HG02763 (cell line): ENCODE results near the gene PTPRK.
"Not testable (repeated sequence)": the region's sequence is repeated elsewhere in the genome, so short reads cannot be mapped to it uniquely, and the experiment has no call there.

Experiments
- ATAC-seq: cut with Tn5 transposase; IDR thresholded peaks from one replicate; pipeline ENCODE4 v1.9.1; 2021; ENCODE audit warnings: mild to moderate bottlenecking, moderate library complexity; ENCODE audit not compliant: unreplicated experiment

The PTPRK gene

GRCh38 chr6:128452713-128453112 is 67.7 kb downstream of the PTPRK start:
- ATAC-seq, result no peak

- no peak for ATAC-seq
Observed at GRCh38 chr6:128446497-128446896, 73.9 kb downstream of the PTPRK start.

DNA sequence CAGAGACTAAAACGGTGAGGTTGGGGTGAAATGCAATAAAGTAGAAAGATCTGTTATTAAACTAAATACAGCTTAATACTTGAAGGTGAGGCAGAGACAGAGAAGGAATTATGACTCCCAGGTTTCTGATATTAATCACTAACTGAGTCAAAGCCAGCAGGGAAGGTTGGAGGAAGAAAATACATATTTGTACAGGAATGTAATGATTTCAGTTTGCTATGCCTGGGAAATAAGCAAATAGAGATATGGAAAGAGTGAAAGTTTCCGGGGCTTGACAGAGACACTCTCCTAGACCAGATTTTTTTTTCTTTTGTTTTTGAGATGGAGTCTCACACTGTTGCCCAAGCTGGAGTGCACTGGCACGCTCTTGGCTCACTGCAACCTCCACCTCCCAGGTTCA is 76.8 kb downstream of the PTPRK start:
- no peak for ATAC-seq

DNA sequence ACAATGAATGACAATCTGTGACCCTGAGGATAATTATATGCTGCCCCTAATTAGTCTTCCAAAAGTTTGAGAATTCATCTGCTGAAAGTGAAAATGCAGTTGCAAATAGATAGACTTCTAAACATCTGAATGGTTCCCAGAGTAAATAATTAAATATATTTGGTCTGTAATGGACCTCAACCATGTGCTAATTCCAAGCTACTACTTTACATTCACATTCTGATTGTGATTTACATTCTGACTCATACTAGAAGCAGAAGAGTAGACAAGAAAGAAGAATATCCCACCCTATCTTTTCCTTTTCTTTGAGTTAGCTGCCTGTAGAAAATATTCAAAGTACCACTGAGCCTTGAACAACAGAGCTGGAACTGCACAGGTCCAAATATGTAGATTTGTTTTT is 80.8 kb downstream of the PTPRK start:
- ATAC-seq, result no peak

DNA sequence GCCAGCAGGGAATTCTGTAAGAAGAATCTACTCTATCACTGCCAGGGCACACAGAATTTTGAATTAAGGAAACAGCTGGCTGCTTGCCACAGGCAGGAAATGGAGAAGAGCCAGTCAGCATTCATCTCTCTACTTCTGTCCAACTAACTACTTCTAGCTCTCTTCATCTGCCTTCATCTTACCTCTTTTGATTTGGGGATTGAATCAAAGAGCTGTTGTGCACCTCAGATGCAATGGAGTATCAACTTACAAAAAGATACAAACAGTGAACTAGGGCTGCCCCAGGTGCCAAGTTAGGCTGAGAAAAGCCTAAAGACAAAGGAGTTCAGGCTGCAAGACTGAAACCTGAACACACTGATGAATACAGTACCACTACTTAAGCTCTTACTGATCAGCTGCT is 82.0 kb downstream of the PTPRK start:
- no peak for ATAC-seq

DNA sequence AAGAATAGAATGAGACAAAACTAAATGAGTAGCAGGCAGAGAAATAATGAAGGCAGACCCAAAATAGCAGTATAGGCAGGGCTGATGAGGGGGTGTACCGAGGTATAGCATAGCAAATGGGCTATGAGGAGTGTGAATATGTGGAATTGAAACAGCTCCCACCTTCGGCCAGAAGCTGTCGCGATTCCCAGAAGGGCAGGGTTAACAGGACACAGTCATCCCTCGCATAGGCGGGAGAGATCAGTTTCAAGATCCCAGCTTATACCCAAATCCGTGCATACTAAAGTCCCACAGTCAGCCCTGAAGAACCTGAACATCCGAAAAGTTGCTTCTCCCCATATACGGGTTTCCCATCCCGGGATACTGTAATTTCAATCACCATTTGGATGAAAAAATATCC is 82.7 kb downstream of the PTPRK start:
- ATAC-seq, result no peak

- ATAC-seq, result not testable (repeated sequence)
Observed at GRCh38 chr6:128434752-128435151, 85.6 kb downstream of the PTPRK start.

DNA sequence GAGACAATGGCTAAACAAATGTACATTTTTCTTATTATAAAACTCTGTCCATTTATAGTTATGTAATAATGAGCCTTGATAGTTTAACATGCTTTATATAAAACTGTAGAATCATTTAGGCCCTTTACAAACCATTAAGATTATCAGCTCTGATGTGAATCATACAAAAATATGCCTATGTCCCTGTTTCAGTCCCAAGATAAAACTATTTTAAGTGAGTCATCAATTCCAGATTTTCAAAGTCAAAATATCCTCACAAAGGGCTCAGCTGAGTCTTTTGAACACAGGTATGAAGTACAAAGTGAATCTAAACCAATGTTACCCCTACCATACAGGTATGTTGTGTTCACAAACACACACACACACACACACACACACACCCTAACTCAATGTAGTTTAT is 88.0 kb downstream of the PTPRK start:
- no peak for ATAC-seq

DNA sequence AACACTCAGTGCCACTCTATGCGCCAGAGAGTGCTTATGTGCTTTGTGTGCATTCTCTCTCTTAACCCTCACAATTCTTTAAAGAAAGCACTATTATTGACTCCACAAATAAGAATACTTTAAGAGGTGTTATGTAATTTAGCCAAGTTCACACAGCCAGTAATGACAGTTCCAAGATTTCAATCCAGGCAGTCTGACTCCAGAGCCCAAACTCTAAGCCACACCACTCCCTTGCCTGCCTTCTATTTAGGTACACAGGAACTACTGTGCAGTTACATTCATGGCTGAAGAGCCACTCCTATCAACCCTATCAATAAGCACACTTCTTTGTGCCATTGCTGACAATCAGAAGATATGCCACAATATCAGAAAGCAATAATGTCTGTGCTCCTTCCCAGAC is 93.3 kb downstream of the PTPRK start:
- no peak for ATAC-seq

- ATAC-seq, result no peak
Observed at GRCh38 chr6:128425856-128426255, 94.5 kb downstream of the PTPRK start.

DNA sequence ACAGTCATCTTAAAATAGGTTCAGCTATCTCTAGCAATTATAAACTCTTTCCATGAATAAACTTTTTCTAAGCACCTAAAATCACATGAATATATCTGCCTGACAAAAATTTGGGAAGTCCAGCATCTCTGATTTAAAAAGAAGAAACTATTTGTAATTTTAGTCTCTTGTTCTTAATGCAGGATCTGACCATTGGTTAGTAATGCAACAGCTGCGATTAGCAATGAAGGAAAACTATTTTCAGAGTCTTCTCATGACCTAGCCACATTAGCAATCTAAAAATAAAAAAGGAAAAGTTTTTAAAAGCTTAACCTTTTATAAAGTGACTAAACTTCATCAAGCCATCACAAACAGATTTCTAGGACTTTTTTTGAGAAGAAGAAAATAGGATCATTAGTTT is 97.5 kb downstream of the PTPRK start:
- no peak for ATAC-seq

DNA sequence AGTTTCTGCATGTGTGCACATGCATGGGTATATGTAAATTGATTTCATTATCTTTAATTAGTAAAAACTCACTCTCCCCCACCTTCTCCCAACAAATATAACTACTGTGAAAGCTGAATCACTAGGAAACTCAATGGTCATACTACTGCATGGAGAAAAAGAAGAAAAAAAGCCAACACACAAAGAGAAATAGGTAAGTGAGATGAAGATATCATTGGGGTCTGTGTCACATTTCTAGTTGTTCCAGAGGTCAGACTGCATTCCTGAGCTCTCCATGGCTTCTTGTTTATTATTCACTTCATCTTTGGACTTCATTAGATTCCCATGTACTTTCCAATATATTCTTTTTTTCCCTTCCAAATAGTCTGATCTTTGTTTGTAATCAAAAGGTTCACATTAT is 98.2 kb downstream of the PTPRK start:
- ATAC-seq, result no peak

DNA sequence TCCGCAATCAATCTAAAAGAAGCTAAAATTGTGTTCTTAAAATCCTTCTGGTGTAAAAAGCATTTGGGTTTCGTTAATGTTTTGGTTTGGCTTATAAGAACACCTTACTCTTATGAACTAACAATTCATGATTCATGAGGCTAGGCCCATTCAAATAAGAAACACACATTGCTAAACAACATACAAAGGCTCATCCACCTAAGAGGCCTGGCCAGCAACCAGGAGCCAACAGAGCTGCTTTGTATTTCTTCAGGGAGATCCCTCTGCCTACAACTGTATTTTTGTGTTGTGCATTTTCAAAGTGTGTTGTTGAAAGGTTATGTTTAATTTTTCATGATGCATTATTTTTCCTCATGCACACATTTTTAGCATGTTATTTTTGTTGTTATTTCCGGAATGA is 98.6 kb downstream of the PTPRK start:
- no peak for ATAC-seq

DNA sequence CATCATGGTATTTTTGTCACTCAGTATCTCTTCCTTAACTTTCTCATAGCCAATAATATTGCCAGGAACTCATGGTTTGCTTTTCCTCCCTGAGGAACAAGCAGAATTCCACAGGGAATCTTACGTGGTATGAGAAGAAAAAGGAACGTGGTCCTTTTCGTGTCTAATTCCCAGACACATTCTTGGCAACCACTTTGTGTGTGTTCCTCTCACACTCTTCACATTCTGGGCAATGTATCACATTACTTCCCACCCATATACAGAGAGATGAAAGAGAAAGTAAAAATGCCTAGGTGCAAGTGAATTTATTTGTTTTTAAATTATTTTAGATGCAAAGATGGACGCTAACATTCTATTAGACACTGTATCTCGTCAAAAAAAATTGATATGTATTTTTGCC is 102.7 kb downstream of the PTPRK start:
- no peak for ATAC-seq

- ATAC-seq, result no peak
Observed at GRCh38 chr6:128415387-128415786, 105.0 kb downstream of the PTPRK start.

- no peak for ATAC-seq
Observed at GRCh38 chr6:128414943-128415342, 105.5 kb downstream of the PTPRK start.

GRCh38 chr6:128413291-128413690 is 107.1 kb downstream of the PTPRK start:
- ATAC-seq, result no peak

DNA sequence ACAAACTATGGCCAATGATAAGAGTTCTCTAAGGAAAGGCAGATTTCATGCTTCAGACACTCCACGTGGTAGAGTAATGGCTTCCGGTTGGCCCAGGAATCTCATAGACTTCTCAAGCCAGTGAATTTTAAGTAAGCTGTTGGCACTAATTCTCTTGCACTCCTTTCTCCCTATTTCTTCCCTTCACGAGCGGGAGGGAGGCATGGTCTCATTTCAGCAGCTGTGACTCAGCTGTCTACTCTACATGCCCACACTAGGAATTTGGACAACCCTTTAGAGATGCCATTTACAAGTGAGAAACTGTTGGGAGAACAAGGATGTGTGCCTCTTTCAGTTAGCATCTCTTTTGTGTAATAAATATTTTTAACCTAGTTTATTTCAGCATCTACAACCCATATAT is 107.7 kb downstream of the PTPRK start:
- no peak for ATAC-seq

DNA sequence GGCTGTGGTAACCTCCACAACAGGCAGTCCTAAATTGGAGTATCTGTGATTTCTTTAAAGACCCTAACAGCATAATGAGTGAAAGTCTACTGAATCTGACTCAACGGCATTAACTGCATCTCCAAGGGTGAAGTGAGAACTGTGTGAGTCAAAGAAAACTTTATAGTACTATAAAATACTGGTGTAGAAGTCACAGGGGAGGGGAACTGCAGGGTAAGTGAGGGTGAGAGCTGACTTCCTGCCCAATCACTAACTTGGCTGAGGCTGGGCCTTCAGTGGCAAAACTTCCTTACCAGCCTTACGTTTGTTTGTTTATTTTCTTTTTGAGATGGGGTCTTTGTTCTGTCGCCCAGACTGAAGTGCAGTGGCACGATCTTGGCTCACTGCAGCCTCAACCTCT is 109.8 kb downstream of the PTPRK start:
- no peak for ATAC-seq

DNA sequence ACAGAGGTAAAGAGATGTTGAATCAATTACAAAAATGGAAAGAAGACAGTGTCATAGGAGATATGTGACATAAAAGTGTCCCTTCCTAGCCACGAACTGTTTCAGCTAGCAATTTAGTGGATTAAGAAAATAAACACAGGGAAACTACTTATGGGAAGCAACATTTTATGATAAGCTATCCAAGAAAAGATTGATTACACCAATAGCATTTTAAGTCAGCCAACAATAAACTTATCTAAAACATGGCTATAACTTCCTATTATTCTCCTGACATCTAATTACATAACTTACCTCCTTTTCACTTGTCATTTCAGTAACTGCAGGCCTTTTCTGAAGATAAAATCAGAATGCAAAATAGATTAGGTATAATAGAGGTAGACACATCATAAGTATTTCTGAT is 111.4 kb downstream of the PTPRK start:
- no peak for ATAC-seq

- no peak for ATAC-seq
Observed at GRCh38 chr6:128406453-128406852, 113.9 kb downstream of the PTPRK start.

DNA sequence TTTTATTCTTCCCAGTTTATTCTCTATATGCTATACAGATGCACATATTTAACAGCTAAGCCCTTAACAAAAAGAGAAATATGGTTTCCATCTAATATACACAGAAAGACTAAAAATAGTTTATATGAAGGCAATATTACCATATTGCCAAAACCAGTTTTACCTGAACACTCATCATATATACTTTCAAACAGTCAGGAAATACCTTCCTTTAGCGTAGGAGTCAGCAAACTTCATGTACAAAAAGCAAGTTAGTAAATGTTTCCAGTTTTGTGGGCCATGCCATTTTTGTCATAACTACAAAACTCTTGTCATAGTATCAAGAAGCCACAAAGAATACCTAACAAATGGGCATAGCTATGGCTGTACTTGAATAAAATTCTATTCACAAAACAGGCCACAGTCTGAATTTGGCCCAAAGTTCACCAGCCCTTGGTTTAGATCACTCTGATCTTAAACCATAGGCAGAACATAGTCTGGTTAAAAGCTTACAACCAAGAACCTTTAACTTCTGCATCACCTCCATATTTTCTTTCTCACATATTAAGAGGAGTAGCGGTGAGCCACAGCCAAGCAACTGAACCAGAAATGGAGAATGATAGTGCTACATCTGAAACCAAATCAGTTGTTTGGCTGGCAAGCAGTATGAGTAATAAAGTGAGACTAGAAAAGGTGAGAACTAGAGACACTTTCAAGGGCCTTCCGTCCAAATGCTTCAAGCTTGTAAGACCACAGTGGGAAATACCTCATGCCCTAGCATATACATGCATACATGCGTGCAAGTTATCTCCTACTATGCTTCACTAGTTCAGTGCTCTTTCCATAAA is 116.6 kb downstream of the PTPRK start:
- ATAC-seq, result no peak

DNA sequence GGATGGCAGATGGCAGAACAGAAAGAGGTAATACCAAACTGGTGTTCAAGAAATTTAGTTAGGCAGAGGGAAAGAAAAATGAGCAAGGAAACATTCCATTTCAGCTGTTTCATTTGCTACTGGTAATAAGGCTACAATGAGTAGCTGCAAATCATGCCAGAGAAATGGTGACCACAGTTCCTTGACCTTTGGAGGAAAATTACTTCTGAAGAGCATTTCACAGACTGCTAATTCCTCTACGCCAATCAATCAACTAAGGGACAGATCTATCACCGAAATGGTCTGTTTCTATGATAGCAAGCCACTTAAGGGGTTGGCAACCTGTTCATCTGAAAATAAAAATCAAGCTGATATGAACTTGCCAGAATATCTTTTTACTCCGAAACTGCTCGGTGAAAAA is 119.5 kb downstream of the PTPRK start:
- no peak for ATAC-seq
